GM12891 (cell line): ENCODE measurements around the gene CLTCL1.

ENCODE experiments used
- DNase-seq: peaks from one replicate; pipeline ENCODE4 v3.0.0; 2011; ENCODE audit warnings: low spot score; ENCODE audit not compliant: insufficient read length
- FAIRE-seq: peaks from 2 replicates; lab custom pipeline; 2011; peaks lifted over from hg19 to GRCh38; lab: Jason Lieb, UNC
- PAX5 ChIP-seq: IDR thresholded peaks from 2 replicates; pipeline ENCODE4 v1.6.1; 2011; ENCODE audit warnings: low read length, moderate library complexity, mild to moderate bottlenecking; ENCODE audit not compliant: insufficient read depth, severe bottlenecking
- POLR2A ChIP-seq: IDR thresholded peaks from 2 replicates; pipeline ENCODE4 v1.6.1; 2011; ENCODE audit warnings: low read depth, low read length, control low read depth
- POLR2AphosphoS5 ChIP-seq: IDR thresholded peaks from 2 replicates; pipeline ENCODE4 v1.6.1; 2011; ENCODE audit warnings: low read depth, low read length, control low read depth
- POU2F2 ChIP-seq: IDR thresholded peaks from 2 replicates; pipeline ENCODE4 v1.6.1; 2011; ENCODE audit warnings: low read depth, mild to moderate bottlenecking, control low read depth, low read length, moderate library complexity
- SPI1 ChIP-seq: IDR thresholded peaks from 2 replicates; pipeline ENCODE4 v1.6.1; 2011; ENCODE audit warnings: low read depth, low read length, control low read depth
- TAF1 ChIP-seq: IDR thresholded peaks from 2 replicates; pipeline ENCODE4 v1.6.1; 2011; ENCODE audit warnings: low read depth, low read length, control low read depth

CLTCL1 gene

GRCh38 chr22:19233189-19233661 lies 58.3 kb downstream of the CLTCL1 start:
- no peak for DNase-seq
- FAIRE-seq: no peak

GRCh38 chr22:19232623-19233022 lies 58.9 kb downstream of the CLTCL1 start:
- no peak for FAIRE-seq
- no peak for DNase-seq
- no peak for TF ChIP-seq POLR2AphosphoS5
- no peak for TF ChIP-seq POLR2A
- no peak for TF ChIP-seq SPI1
- TF ChIP-seq PAX5: no peak
- no peak for TF ChIP-seq POU2F2
- no peak for TF ChIP-seq TAF1

More at GRCh38 chr22:19233189-19233661, 58.3 kb downstream of the CLTCL1 start:
- TF ChIP-seq POLR2A (no peak), SPI1 (no peak), POU2F2 (no peak), TAF1 (no peak), PAX5 (no peak), POLR2AphosphoS5 (no peak)

- no peak for FAIRE-seq
- no peak for TF ChIP-seq TAF1
- DNase-seq: no peak
Measured at GRCh38 chr22:19231986-19232385, 59.5 kb downstream of the CLTCL1 start.

GRCh38 chr22:19229600-19229999 lies 61.9 kb downstream of the CLTCL1 start:
- no peak for DNase-seq
- TF ChIP-seq POU2F2 (no peak), POLR2AphosphoS5 (no peak), PAX5 (no peak)
- FAIRE-seq: no peak

- FAIRE-seq: no peak
- no peak for DNase-seq
- TF ChIP-seq TAF1 (no peak), POLR2A (no peak), SPI1 (no peak), POU2F2 (no peak), PAX5 (no peak)
Measured at GRCh38 chr22:19228179-19228578, 63.3 kb downstream of the CLTCL1 start.

- no peak for FAIRE-seq
Measured at GRCh38 chr22:19226428-19226827, 65.1 kb downstream of the CLTCL1 start.

GRCh38 chr22:19225560-19225959 lies 66.0 kb downstream of the CLTCL1 start:
- FAIRE-seq (no peak), DNase-seq (no peak)
- TF ChIP-seq PAX5: no peak
- TF ChIP-seq POLR2AphosphoS5: no peak
- TF ChIP-seq POU2F2: no peak
- no peak for TF ChIP-seq TAF1
- no peak for TF ChIP-seq POLR2A
- TF ChIP-seq SPI1: no peak

More at GRCh38 chr22:19226428-19226827, 65.1 kb downstream of the CLTCL1 start:
- TF ChIP-seq TAF1 (no peak), POLR2A (no peak), POLR2AphosphoS5 (no peak), SPI1 (no peak), POU2F2 (no peak), PAX5 (no peak)
- no peak for DNase-seq

GRCh38 chr22:19224985-19225384 lies 66.5 kb downstream of the CLTCL1 start:
- DNase-seq (no peak), FAIRE-seq (no peak)

GRCh38 chr22:19224557-19224956 lies 67.0 kb downstream of the CLTCL1 start:
- no peak for FAIRE-seq
- DNase-seq: no peak
- TF ChIP-seq POLR2AphosphoS5: no peak
- TF ChIP-seq POLR2A: no peak
- no peak for TF ChIP-seq SPI1
- TF ChIP-seq PAX5: no peak
- no peak for TF ChIP-seq POU2F2
- no peak for TF ChIP-seq TAF1

More at GRCh38 chr22:19224985-19225384, 66.5 kb downstream of the CLTCL1 start:
- TF ChIP-seq TAF1 (no peak), PAX5 (no peak), POU2F2 (no peak), POLR2A (no peak), SPI1 (no peak), POLR2AphosphoS5 (no peak)

- no peak for FAIRE-seq
- no peak for DNase-seq
- TF ChIP-seq POLR2AphosphoS5 (no peak), POLR2A (no peak), PAX5 (no peak), TAF1 (no peak), POU2F2 (no peak)
Measured at GRCh38 chr22:19223617-19224016, 67.9 kb downstream of the CLTCL1 start.
